ENCODE measurements around the gene ZBTB14.
A peak's percentile ranks its signal among the peaks of the same experiment; 100 is the strongest.

- TF ChIP-seq BACH2 (CRISPR knock-in tag; IDR thresholded peaks at IDR 0.05; ENCODE audit: borderline replicate concordance) (peak; percentile 90), ZFP3 (CRISPR knock-in tag; IDR thresholded peaks at IDR 0.05) (peak; percentile 86), SNAI2 (CRISPR knock-in tag; IDR thresholded peaks at IDR 0.05) (peak; percentile 97), ZFP30 (CRISPR knock-in tag; IDR thresholded peaks at IDR 0.05) (peak; percentile 60; the same call in 1 of the 2 replicates), PATZ1 (CRISPR knock-in tag; IDR thresholded peaks at IDR 0.05; ENCODE audit: borderline replicate concordance) (no peak), OSR1 (CRISPR knock-in tag; IDR thresholded peaks at IDR 0.05) (peak; percentile 88; the same call in 1 of the 2 replicates), CREB5 (CRISPR knock-in tag; IDR thresholded peaks at IDR 0.05; ENCODE audit: low read depth) (no peak), TOX (CRISPR knock-in tag; IDR thresholded peaks at IDR 0.05; ENCODE audit: borderline replicate concordance) (no peak), PPARA (CRISPR knock-in tag; IDR thresholded peaks at IDR 0.05; ENCODE audit: borderline replicate concordance) (peak; percentile 86; the same call in 1 of the 2 replicates), ZNF70 (CRISPR knock-in tag; IDR thresholded peaks at IDR 0.05) (peak; percentile 76), ZNF8 (CRISPR knock-in tag; IDR thresholded peaks at IDR 0.05) (peak; percentile 69), ZC3H10 (CRISPR knock-in tag; IDR thresholded peaks at IDR 0.05) (peak; percentile 72), ESRRG (CRISPR knock-in tag; IDR thresholded peaks at IDR 0.05) (0 out of 2 replicates have a peak, but pooled peaks have one; percentile 46)
Observed at GRCh38 chr18:5295981-5296705, 617 bp upstream of the ZBTB14 start.

All from SK-N-SH treated with all-trans-retinoic acid at 6 μM for 48 hours (cell line).